ENCODE data around the gene FAM241B.

FAM241B gene

GRCh38 chr10:69634759-69635425, 4.8 kb downstream of the FAM241B start:
- no peak for DNase-seq (ENCODE audit: low read depth)

- DNase-seq (ENCODE audit: low read depth): no peak
Measured at GRCh38 chr10:69635428-69636272, 5.6 kb downstream of the FAM241B start.

DNA sequence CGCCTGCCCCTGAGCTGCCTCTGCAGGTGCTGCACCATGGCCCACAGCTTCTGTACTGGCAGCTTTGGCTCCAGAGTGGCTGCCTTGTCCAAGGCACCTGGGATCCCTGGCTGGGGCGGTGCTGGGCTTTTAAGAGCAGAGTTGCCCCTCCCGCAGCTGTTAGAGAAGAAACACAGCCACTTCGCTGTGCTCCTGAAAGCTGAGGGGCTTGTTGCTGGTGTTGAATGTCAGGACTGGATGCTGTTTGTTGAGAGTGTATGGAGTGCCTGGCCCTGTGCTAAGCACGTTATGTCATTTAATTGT, 6.2 kb downstream of the FAM241B start:
- DNase-seq (ENCODE audit: low read depth): no peak

- DNase-seq (ENCODE audit: low read depth): peak; percentile 9
Measured at GRCh38 chr10:69636626-69637605, 6.9 kb downstream of the FAM241B start.

DNA sequence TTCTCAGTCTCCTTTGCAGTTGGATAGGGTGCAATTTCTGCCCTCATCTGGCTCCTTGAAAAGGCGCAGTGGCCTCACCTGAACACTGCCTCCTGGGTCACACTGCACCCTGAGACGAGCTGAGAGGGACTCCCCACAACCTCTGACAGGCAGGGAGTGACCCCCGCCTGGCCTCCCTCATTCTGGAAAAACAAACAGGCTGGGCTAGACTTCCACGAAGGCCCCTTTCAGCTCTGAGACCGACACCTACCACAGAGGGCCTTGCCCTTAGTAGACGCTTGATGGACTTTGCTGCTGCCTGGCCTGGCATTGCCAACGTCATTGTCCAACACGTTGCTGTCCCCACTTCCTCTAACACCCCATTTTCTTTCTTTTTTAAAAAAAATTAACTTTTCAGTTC, 8.6 kb downstream of the FAM241B start:
- no peak for DNase-seq (ENCODE audit: low read depth)

DNA sequence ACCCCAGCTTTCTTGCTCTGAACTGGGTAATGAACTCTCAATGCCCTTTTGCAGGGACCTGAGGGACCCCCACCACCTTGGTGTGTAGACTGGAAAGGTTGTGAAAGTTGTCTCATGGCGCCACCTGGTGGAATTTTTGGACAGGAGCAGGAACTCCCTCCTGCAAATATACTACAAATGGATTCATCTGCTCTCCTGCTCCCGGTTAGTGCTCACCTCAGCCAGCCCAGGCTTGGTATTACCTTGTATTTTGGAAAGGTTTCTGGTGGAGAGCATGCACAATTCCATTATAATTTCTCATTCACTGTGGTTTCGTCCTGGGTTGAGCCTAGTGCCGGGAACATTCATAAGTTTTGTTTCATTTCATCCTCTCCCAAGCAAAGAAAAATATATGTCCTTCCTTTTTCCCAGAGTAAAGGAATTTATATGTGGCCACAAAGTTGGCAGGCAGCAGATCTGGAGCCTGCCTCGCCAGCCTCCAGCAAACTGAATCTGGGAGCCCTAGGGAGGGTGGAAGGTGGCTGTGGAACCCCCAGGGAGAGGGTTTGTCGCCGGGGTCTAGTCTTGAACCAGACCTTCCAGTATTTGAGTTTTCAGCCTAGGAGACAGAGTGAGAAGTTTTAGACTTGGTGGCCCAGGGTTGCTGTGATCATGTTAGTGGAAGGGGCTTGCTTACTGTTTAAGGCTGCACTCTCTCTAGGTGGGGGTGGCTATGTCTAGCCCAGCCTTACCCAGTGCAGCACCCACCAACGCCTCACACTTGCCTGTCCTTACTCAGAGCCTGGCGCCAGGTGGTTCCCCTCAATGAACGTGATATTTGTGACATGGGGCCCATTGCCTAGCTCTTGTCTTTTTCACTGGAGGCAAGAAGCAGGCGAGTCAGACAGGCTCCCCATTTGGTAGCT, 9.5 kb downstream of the FAM241B start:
- peak; percentile 52 for DNase-seq (ENCODE audit: low read depth)

- DNase-seq (ENCODE audit: low read depth): peak; percentile 8
Measured at GRCh38 chr10:69640196-69640980, 10.3 kb downstream of the FAM241B start.

DNA sequence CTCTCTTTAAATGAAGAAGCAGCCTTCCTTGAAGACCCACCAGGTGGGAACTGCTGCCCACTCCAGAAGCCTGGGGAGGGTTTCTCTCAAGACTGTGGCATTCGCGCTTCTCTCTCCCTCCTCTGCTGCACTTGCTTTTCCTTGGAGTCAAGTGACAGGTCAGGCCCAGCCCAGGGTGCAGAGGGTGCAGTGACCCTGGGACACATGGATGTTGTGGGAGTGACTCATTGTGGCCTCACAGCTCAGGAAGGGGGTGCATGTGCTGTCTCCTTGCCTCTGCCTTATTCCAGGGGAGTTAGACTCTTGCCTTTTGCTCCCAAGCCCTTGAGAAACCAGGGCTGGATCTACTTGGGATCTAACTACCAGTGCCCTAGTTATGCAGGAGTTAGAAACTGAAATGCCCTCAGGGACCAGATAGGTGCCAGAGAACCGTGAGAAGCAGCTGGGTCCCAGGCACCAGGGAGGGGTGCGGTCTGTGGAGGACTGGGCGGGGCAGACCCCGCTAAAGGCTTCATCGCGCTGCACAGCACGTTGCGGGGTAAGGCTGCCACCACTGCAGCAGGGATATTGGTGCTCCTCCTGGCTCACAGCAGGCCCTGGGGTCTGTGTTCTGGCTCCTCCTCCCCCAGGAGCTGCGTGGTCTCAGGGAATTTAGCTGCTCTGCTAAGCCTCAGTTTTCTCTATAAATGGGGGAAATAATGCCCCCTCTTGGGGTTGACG, 11.4 kb downstream of the FAM241B start:
- DNase-seq (ENCODE audit: low read depth): peak; percentile 3

GRCh38 chr10:69642747-69643146, 12.7 kb downstream of the FAM241B start:
- no peak for DNase-seq (ENCODE audit: low read depth)

GRCh38 chr10:69643779-69644657, 14.0 kb downstream of the FAM241B start:
- DNase-seq (ENCODE audit: low read depth): no peak

DNA sequence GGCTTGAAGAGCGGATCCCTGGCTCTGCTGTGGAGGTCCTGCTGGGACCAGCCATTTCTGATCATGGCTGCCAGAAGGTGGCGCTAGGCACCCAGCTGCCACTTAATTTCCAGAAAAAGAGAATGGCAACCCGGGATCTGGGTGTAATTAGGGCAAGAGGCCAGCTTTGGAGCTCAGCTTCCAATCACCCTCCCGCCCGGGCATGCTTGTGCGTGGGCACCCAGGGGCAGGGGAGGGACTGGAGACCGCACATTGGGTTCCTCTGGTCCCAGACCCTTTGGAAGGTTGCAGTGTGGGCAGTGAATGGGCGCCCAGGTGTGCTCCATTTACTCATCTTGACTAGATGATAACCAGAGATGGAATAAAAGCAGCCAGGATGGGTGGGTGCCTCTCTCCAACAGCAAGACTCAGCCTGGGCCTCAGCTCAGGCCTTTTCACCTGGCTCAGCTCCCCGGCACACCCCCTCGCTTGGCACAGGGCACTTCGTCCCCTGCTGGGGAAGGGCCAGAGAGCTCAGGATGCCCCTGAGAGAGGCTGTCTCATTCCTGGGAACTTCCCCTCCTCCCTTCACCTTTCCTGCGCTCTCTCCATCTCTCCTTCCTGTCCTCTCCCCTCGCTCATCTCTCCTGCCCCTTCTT, 14.7 kb downstream of the FAM241B start:
- peak; percentile 45 for DNase-seq (ENCODE audit: low read depth)

- DNase-seq (ENCODE audit: low read depth): no peak
Measured at GRCh38 chr10:69645296-69646184, 15.5 kb downstream of the FAM241B start.

DNA sequence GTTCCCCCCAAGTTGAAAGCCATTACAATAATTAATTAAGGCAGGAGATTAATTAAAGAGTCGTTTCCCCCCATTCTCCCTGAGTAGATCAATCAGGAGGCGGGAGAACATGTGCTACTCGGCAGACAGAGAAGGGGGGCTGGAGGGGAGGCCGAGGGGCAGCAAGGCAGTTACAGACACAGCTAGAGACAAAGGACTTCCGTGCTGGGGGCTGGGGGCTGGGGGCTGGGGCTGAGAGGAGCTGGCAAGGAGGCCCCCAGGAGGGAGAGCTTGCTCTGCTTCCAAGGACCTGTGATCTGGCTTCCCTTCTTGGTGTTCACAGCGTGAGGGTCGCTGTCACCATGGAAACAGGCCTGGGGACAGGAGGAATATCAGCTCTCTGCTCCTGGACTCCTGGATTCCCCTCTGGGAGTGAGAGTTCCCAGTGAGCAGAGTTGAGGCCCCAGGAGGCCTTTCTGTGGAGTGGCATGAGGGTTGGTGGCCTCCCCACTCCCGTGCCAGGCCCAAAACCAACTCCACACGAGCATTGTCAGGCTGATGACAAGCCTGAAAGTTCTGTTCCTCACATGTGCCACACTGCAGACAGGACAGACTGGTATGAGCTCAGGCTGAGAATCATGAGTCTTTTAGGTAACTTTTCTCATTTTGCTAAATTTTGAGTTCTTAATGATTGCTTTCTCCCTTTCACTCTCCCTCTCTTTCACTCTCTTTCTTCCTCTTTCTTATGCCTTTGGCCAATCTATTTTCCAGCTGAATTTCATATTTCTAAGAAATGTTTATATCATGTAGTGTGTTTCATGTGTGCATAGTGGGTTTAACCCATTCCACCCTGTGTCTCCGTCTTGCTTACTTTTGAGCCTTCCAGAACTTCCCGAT, 16.4 kb downstream of the FAM241B start:
- no peak for DNase-seq (ENCODE audit: low read depth)

DNA sequence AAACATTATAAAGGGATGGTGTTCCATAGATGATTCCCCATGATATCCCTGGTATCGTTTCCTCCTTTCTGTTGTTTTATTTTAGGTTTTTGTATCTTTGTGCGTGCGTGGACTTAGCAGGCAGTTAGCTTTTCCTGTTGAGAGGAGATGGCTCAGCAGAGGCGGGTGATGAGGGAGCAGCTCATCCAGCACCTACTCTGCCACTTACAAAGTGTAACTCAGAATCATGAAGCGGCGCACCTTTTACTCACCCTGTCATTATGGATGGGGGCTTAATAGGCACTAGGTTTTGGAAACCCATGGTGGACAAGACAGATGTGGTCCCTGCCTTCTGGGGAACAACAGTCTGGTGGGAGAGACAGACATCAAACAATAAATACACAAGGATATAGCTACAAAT, 17.1 kb downstream of the FAM241B start:
- DNase-seq (ENCODE audit: low read depth): no peak

DNA sequence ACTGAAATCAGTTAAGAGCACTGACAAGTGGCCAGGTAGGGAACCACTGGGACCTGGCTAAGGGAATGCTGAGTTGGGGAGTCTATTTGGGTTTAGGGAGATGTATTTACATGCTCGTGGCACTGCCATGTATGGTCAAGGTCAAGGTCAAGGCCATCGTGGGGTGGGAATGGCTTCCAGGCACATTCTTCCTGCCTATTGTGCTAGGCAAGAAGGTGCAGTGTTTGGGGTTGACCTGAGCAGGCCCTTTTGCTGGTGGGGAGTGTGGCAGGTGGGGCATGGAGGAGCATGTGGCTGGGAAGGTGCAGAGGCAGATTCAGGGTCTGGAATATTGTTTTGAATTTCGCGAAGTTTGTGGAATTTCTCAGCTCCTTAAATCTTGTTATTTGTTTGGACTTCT, 17.8 kb downstream of the FAM241B start:
- DNase-seq (ENCODE audit: low read depth): no peak

- no peak for DNase-seq (ENCODE audit: low read depth)
Measured at GRCh38 chr10:69648461-69648860, 18.4 kb downstream of the FAM241B start.
